Ovary (tissue), 3 donors: ENCODE data around the gene SLC52A3.

Experiments
- CTCF ChIP-seq, 3 donors: fragments of 450-650 bp in 2 of 3; fragments of 200-600 bp in 1 of 3; IDR thresholded peaks; one replicate each; pipeline versions ENCODE4 v1.5.1 to v1.8.0; 2016 to 2022; ENCODE audit warnings: antibody characterized with exemption in 3 of 3, mild to moderate bottlenecking in 1 of 3
- EP300 ChIP-seq: sonication (generic); formaldehyde crosslinking; IDR thresholded peaks from one replicate; pipeline ENCODE4 v1.6.1; 2017; ENCODE audit warnings: antibody characterized with exemption
- POLR2A ChIP-seq: fragments of 450-650 bp; IDR thresholded peaks from one replicate; pipeline ENCODE4 v1.6.1; 2017; ENCODE audit warnings: antibody characterized with exemption, mild to moderate bottlenecking, moderate library complexity
- donor health status: DM: no; HTN: no; CAD: no.

GRCh38 chr20:787825-788224 is 19.5 kb upstream of the SLC52A3 start:
- TF ChIP-seq POLR2A (no peak), CTCF (IDR thresholded peaks at IDR 0.05) (no peak), EP300 (no peak)
